BLaER1 treated with 17β-estradiol and CSF1 and Interleukin-3, amounts not matched to agents 10 nM and 100 nM (cell line): ENCODE results near the gene ARSD.
"Not testable (repeated sequence)": the region's sequence is repeated elsewhere in the genome, so short reads cannot be mapped to it uniquely, and the experiment has no call there.

Experiments used
- H3K27ac ChIP-seq, 11 experiments: shearing (Covaris generic); formaldehyde crosslinking; 2 replicates each; pipeline ENCODE4 v1.8.1; 2022
- H3K27me3 ChIP-seq, 11 experiments: shearing (Covaris generic); formaldehyde crosslinking; 2 replicates each; pipeline ENCODE4 v1.8.1; 2022
- H3K36me3 ChIP-seq, 11 experiments: shearing (Covaris generic); formaldehyde crosslinking; 2 replicates each; pipeline ENCODE4 v1.8.1; 2022
- H3K4me1 ChIP-seq, 10 experiments: shearing (Covaris generic); formaldehyde crosslinking; 2 replicates each; pipeline ENCODE4 v1.8.1; 2022
- H3K4me2 ChIP-seq, 11 experiments: shearing (Covaris generic); formaldehyde crosslinking; 2 replicates each; pipeline ENCODE4 v1.8.1; 2022
- H3K4me3 ChIP-seq, 10 experiments: shearing (Covaris generic); formaldehyde crosslinking; 2 replicates each; pipeline ENCODE4 v1.8.1; 2022
- H3K9ac ChIP-seq, 11 experiments: shearing (Covaris generic); formaldehyde crosslinking; 2 replicates each; pipeline ENCODE4 v1.8.1; 2022
- H3K9me3 ChIP-seq, 11 experiments: shearing (Covaris generic); formaldehyde crosslinking; replicated peaks in 1 of 11; 2 replicates each; pipeline ENCODE4 v1.8.1; 2022
- H4K20me1 ChIP-seq, 11 experiments: shearing (Covaris generic); formaldehyde crosslinking; 2 replicates each; pipeline ENCODE4 v1.8.1; 2022
- Cebpa-rat ChIP-seq, 11 experiments: shearing (Covaris generic); IDR thresholded peaks; 2 replicates each; pipeline ENCODE4 v1.8.1; 2022

Gene ARSD

GRCh38 chrX:2954541-2954940 is 25.4 kb upstream of the ARSD start:
- peaks cover 0 to 70% (median 25%) of the 10 kb centered on the region in 11 experiments; a peak in 13 of 22 replicates for H3K36me3 ChIP-seq
- no peak for TF ChIP-seq Cebpa-rat (IDR thresholded peaks at IDR 0.05)
- no peak overlapping the region for H3K9ac ChIP-seq
- H3K9me3 ChIP-seq, result peaks cover 0 to 9% (median 0%) of the 10 kb centered on the region in 11 experiments; a peak in 1 of 22 replicates
- H3K4me1 ChIP-seq, result no peaks in the 10 kb centered on the region
- H3K27ac ChIP-seq, result no peak overlapping the region
- no peak overlapping the region for H3K4me2 ChIP-seq
- no peaks in the 10 kb centered on the region for H4K20me1 ChIP-seq
- H3K4me3 ChIP-seq, result no peak overlapping the region
- H3K27me3 ChIP-seq, result no peaks in the 10 kb centered on the region

GRCh38 chrX:2937942-2938341 is 8.8 kb upstream of the ARSD start:
- not testable (repeated sequence) for H3K9me3 ChIP-seq, H3K4me3 ChIP-seq, H3K9ac ChIP-seq, H3K27ac ChIP-seq, H4K20me1 ChIP-seq, H3K4me2 ChIP-seq, H3K36me3 ChIP-seq, H3K27me3 ChIP-seq
- peaks cover 8 to 22% (median 12%) of the 10 kb centered on the region in 10 experiments; a peak in 19 of 20 replicates for H3K4me1 ChIP-seq

- H4K20me1 ChIP-seq, result no peaks in the 10 kb centered on the region
- H3K4me2 ChIP-seq, result peak overlapping the region in 1 of 11 experiments; percentile 19; a peak in 1 of 22 replicates
- H3K36me3 ChIP-seq, result peaks cover 0 to 13% (median 5%) of the 10 kb centered on the region in 11 experiments; a peak in 8 of 22 replicates
- peaks cover 13 to 27% (median 21%) of the 10 kb centered on the region in 11 experiments for H3K9me3 ChIP-seq
- H3K9ac ChIP-seq, result no peak overlapping the region
- H3K4me1 ChIP-seq, result peaks cover 13 to 39% (median 21%) of the 10 kb centered on the region in 10 experiments; a peak in 19 of 20 replicates
- H3K4me3 ChIP-seq, result no peak overlapping the region
- H3K27ac ChIP-seq, result no peak overlapping the region
- H3K27me3 ChIP-seq, result no peaks in the 10 kb centered on the region
- peak in 3 of 11 experiments; percentile 12 to 68 (median 17); a peak in 2 of 22 replicates for TF ChIP-seq Cebpa-rat (IDR thresholded peaks at IDR 0.05)
Measured at GRCh38 chrX:2934715-2935710, 5.9 kb upstream of the ARSD start.

GRCh38 chrX:2933125-2933900 is 4.2 kb upstream of the ARSD start:
- H3K27me3 ChIP-seq, result no peaks in the 10 kb centered on the region
- H3K9ac ChIP-seq, result no peak overlapping the region; a peak in 1 of 22 replicates
- TF ChIP-seq Cebpa-rat (IDR thresholded peaks at IDR 0.05), result peak in 1 of 11 experiments; percentile 36; a peak in 1 of 22 replicates
- H3K4me2 ChIP-seq, result peak overlapping the region; percentile 6 to 62 (median 48); a peak in 19 of 22 replicates
- no peak overlapping the region for H3K4me3 ChIP-seq
- peaks cover 13 to 28% (median 21%) of the 10 kb centered on the region in 11 experiments for H3K9me3 ChIP-seq
- H4K20me1 ChIP-seq, result no peaks in the 10 kb centered on the region
- no peak overlapping the region for H3K27ac ChIP-seq
- H3K36me3 ChIP-seq, result peaks cover 0 to 13% (median 5%) of the 10 kb centered on the region in 11 experiments; a peak in 8 of 22 replicates
- peaks cover 19 to 46% (median 28%) of the 10 kb centered on the region in 10 experiments for H3K4me1 ChIP-seq

GRCh38 chrX:2931612-2932011 is 2.5 kb upstream of the ARSD start:
- Histone ChIP-seq H3K4me1 (peaks cover 23 to 60% (median 37%) of the 10 kb centered on the region in 10 experiments), H3K9ac (no peak overlapping the region), H3K36me3 (peaks cover 0 to 13% (median 5%) of the 10 kb centered on the region in 11 experiments; a peak in 8 of 22 replicates), H4K20me1 (no peaks in the 10 kb centered on the region), H3K27ac (no peak overlapping the region), H3K4me2 (no peak overlapping the region; a peak in 1 of 22 replicates), H3K9me3 (peaks cover 13 to 28% (median 21%) of the 10 kb centered on the region in 11 experiments), H3K27me3 (no peaks in the 10 kb centered on the region), H3K4me3 (no peak overlapping the region)
- no peak for TF ChIP-seq Cebpa-rat (IDR thresholded peaks at IDR 0.05)

- H3K27ac ChIP-seq, result no peak overlapping the region
- peaks cover 23 to 63% (median 41%) of the 10 kb centered on the region in 10 experiments for H3K4me1 ChIP-seq
- no peak overlapping the region for H3K9ac ChIP-seq
- no peak overlapping the region for H3K4me2 ChIP-seq
- peak overlapping the region in 1 of 10 experiments; percentile 19; a peak in 1 of 20 replicates for H3K4me3 ChIP-seq
- peaks cover 13 to 28% (median 21%) of the 10 kb centered on the region in 11 experiments for H3K9me3 ChIP-seq
- peaks cover 0 to 13% (median 5%) of the 10 kb centered on the region in 11 experiments; a peak in 7 of 22 replicates for H3K36me3 ChIP-seq
- TF ChIP-seq Cebpa-rat (IDR thresholded peaks at IDR 0.05), result no peak
- H4K20me1 ChIP-seq, result no peaks in the 10 kb centered on the region
- no peaks in the 10 kb centered on the region for H3K27me3 ChIP-seq
Measured at GRCh38 chrX:2931155-2931554, 2.0 kb upstream of the ARSD start.

GRCh38 chrX:2928191-2928582 is 952 bp downstream of the ARSD start:
- Histone ChIP-seq H3K9ac (peak overlapping the region; percentile 73 to 100 (median 100); a peak in 21 of 22 replicates), H3K9me3 (peaks cover 13 to 28% (median 21%) of the 10 kb centered on the region in 11 experiments), H3K36me3 (peaks cover 12 to 28% (median 17%) of the 10 kb centered on the region in 11 experiments; a peak in 19 of 22 replicates), H4K20me1 (no peaks in the 10 kb centered on the region), H3K27ac (peak overlapping the region; percentile 42 to 100 (median 100); a peak in 20 of 22 replicates), H3K27me3 (no peaks in the 10 kb centered on the region), H3K4me3 (peak overlapping the region; percentile 72 to 84 (median 78)), H3K4me1 (peaks cover 12 to 51% (median 42%) of the 10 kb centered on the region in 10 experiments), H3K4me2 (peak overlapping the region; percentile 62 to 88 (median 78))
- TF ChIP-seq Cebpa-rat (IDR thresholded peaks at IDR 0.05), result no peak

GRCh38 chrX:2926664-2927275 is 2.4 kb downstream of the ARSD start:
- peak overlapping the region in 3 of 11 experiments; percentile 1 to 79 (median 71); a peak in 1 of 22 replicates for H3K4me2 ChIP-seq
- H3K9me3 ChIP-seq, result peaks cover 13 to 20% (median 17%) of the 10 kb centered on the region in 11 experiments
- H3K4me3 ChIP-seq, result no peak overlapping the region
- H3K36me3 ChIP-seq, result peaks cover 16 to 43% (median 27%) of the 10 kb centered on the region in 11 experiments; a peak in 21 of 22 replicates
- H4K20me1 ChIP-seq, result no peaks in the 10 kb centered on the region
- H3K9ac ChIP-seq, result no peak overlapping the region
- no peaks in the 10 kb centered on the region for H3K27me3 ChIP-seq
- H3K4me1 ChIP-seq, result peaks cover 23 to 51% (median 34%) of the 10 kb centered on the region in 10 experiments
- no peak overlapping the region for H3K27ac ChIP-seq
- no peak for TF ChIP-seq Cebpa-rat (IDR thresholded peaks at IDR 0.05)

GRCh38 chrX:2926255-2926654 is 2.9 kb downstream of the ARSD start:
- peak overlapping the region in 7 of 11 experiments; percentile 1 to 37 (median 10); a peak in 8 of 22 replicates for H3K4me2 ChIP-seq
- H4K20me1 ChIP-seq, H3K27ac ChIP-seq, H3K9ac ChIP-seq, H3K27me3 ChIP-seq, H3K4me3 ChIP-seq: not testable (repeated sequence)
- peaks cover 24 to 52% (median 34%) of the 10 kb centered on the region in 10 experiments for H3K4me1 ChIP-seq
- peaks cover 9 to 15% (median 12%) of the 10 kb centered on the region in 11 experiments for H3K9me3 ChIP-seq
- peaks cover 20 to 47% (median 30%) of the 10 kb centered on the region in 11 experiments for H3K36me3 ChIP-seq
